ENCODE data around the gene PHACTR1.
"Not testable (repeated sequence)": the region's sequence is repeated elsewhere in the genome, so short reads cannot be mapped to it uniquely, and the experiment has no call there.

PHACTR1 gene

DNA sequence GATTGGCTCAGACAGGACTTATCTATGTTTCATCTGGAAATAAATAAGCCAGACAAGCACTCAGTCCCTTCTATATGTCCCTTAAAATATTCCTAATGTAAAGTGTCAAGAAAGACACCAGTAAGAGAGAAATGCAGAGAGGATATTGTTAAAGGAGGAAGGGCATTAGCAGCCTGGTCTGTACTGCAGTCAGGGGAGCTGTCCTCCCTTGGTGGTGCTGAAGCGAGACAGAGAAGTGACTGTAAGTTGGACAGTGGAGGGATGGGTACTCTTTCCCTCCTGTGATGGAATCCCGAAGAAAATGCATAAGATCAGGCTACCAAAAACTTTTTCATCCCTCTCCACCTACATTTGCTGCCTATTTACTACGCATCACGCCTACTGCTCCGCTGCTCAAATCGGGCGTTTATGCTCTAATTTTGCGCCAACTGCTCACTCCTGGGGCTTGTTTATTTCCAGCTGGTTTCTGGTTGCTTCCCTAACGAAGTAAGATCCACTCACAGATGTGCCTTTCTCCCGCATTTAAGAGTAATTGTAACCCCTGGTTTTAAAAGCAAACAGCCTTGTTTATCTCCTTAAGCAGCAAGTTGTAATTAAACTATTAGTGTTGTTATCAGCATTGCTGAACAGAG, 35.2 kb downstream of the PHACTR1 start:
- in situ Hi-C loops (cut with HindIII; ENCODE audit: low sequenced_read_pairs): no loop called here
- TF ChIP-seq, protein P1, sequence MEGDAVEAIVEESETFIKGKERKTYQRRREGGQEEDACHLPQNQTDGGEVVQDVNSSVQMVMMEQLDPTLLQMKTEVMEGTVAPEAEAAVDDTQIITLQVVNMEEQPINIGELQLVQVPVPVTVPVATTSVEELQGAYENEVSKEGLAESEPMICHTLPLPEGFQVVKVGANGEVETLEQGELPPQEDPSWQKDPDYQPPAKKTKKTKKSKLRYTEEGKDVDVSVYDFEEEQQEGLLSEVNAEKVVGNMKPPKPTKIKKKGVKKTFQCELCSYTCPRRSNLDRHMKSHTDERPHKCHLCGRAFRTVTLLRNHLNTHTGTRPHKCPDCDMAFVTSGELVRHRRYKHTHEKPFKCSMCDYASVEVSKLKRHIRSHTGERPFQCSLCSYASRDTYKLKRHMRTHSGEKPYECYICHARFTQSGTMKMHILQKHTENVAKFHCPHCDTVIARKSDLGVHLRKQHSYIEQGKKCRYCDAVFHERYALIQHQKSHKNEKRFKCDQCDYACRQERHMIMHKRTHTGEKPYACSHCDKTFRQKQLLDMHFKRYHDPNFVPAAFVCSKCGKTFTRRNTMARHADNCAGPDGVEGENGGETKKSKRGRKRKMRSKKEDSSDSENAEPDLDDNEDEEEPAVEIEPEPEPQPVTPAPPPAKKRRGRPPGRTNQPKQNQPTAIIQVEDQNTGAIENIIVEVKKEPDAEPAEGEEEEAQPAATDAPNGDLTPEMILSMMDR (IDR thresholded peaks at IDR 0.05; ENCODE audit: low read depth, low read length, missing control alignments): no peak
- DNase-seq (ENCODE audit: low read depth): peak; percentile 42
- H3K4me3 ChIP-seq (ENCODE audit: low read depth, low read length): no peak overlapping the region

DNA sequence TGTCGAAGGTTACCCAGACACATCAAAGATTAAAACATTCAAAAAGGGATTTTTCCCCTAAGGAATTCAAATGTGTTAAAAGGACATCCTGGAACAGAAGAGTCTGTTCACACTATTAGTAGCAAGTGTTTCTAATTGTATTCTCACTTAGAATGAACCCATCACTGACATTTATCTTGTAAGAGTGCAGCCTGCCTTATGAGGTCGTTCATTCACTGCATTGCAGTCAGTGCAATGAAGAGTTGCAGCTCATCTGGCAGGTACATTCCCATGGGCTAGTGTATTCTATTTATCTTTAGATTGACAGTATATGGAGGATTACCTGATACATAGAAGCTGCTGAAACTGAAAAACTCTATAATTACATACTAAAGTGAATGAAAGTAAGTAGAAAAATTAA, 36.5 kb downstream of the PHACTR1 start:
- H3K4me3 ChIP-seq (ENCODE audit: low read depth, low read length): no peak overlapping the region
- TF ChIP-seq, protein P1 (IDR thresholded peaks at IDR 0.05; ENCODE audit: low read depth, low read length, missing control alignments): no peak
- in situ Hi-C loops (cut with HindIII; ENCODE audit: low sequenced_read_pairs): no loop called here
- DNase-seq (ENCODE audit: low read depth): no peak

DNA sequence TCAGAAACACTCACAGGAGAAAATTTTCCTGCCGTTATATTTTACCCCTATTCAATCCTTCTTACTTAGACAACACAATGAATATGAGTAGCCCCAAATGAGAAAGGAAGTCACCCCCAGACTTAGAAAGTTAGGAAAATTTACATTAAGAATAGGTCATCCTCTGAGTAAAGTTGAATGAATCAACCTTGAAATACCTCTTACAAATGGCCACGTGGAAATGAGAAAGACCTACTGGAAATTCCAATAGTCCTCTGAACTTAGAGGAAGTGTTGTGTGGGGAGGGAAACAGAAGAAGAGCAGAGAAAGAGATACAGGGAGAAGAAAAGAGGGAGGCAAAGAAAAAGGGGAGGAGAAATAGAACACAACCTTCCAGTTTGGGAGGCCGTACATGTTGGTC, 43.7 kb downstream of the PHACTR1 start:
- TF ChIP-seq, protein P1 (IDR thresholded peaks at IDR 0.05; ENCODE audit: low read depth, low read length, missing control alignments): no peak
- in situ Hi-C loops (cut with HindIII; ENCODE audit: low sequenced_read_pairs): no loop called here

DNA sequence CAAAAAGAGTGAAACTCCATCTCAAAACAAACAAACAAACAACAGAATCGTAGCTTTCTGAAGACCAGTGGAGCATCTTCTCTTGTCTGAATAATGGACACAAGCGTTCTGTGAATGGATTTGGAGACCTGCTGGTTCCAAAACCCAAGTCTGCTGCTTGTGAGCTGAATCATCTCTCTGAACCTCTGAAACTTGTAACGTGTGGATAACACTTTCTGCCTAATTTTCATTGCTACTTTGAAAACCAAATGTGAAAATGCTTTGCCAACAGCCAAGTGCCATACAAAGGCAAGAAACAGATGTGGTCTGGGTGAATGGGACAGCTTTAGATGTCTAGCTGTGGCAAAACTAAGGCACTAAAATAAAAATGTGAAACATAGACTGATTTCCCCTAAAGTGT, 44.3 kb downstream of the PHACTR1 start:
- no peak overlapping the region for H3K4me3 ChIP-seq (ENCODE audit: low read depth, low read length)
- TF ChIP-seq, protein P1 (IDR thresholded peaks at IDR 0.05; ENCODE audit: low read depth, low read length, missing control alignments): no peak
- in situ Hi-C loops (cut with HindIII; ENCODE audit: low sequenced_read_pairs): no loop called here
- no peak for DNase-seq (ENCODE audit: low read depth)

More for the DNA sequence above, 43.7 kb downstream of the PHACTR1 start:
- DNase-seq (ENCODE audit: low read depth): no peak
- H3K4me3 ChIP-seq (ENCODE audit: low read depth, low read length): no peak overlapping the region

DNA sequence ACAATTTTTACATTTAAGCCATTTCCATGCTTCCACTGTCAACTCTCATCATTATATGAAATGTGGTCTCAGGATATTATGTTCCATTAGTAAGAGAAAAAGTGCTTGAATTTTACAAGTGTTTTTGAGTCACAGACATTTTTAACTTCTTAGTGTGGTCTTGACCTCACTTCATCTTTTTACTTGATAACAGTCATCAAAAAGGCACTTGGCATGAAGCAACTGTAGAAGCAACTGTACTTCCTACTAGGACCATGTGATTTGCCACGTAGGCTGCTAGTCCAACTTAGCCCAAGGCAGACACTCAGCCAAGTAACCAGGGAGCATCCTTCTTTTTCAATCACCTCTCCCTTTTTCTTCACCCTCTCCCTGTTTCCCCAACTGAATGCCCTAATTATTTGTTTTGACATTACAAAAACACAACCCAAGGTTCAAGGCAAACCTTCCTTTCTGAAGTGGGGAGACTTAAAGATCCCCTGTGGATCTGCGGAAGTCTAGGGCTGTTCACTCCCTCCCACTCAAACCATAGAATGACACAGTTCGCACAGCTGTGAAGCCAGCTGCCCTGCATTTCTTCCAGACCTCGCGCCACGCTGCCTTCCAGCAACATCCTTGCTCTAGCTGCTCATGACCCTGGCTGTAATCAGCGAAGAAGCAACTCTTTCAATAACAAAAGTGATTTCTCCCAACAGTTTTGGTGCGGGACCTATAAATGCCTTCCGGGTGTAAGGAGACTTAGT, 45.0 kb downstream of the PHACTR1 start:
- no peak overlapping the region for H3K4me3 ChIP-seq (ENCODE audit: low read depth, low read length)
- no peak for DNase-seq (ENCODE audit: low read depth)
- in situ Hi-C loops (cut with HindIII; ENCODE audit: low sequenced_read_pairs): no loop called here
- TF ChIP-seq, protein P1 (IDR thresholded peaks at IDR 0.05; ENCODE audit: low read depth, low read length, missing control alignments): no peak

DNA sequence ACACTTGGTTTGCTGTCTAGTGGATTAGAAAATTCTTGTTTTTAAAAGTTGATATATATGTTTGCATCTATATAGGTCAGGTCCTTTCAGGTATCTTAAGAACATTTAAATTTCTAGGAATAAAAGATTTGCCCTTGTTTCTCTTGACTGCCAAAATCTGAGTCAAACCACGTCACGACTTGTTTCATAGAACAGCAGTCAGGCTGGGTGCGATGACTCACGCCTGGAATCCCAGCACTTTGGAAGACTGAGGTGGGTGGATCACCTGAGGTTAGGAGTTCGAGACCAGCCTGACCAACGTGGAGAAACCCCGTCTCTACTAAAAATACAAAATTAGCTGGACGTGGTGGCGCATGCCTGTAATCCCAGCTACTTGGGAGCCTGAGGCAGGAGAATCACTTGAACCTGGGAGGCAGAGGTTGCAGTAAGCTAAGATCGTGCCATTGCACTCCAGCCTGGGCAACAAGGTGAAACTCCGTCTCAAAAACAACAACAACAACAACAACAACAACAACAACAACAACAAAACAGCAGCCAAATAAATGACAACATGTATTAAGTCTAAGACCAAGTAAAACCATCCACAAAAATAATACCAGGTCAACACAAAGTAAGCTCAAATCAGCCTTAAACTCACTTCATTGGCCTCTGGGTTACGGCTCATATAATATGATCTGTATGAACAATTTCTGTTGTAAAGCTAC, 46.3 kb downstream of the PHACTR1 start:
- DNase-seq (ENCODE audit: low read depth); H3K4me3 ChIP-seq (ENCODE audit: low read depth, low read length); in situ Hi-C loops (cut with HindIII; ENCODE audit: low sequenced_read_pairs): not testable (repeated sequence)

DNA sequence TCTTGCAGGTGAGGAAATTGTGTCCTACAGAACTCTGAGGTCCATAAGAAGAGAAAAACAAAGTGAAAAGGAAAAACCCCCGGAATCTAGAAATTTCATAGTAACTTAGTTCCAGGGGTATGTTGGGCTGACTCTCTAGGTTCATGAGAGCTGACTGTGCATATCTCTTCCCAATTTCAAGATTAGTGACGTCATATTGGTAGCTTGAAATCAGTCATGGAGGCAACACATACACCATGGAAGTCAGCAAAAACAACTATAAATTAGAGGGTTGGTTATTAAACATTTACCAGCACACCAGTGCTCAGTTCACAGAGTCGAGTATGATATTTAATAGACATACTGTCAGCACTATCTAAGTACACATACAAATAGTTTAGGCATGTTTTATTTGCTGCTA, 49.8 kb downstream of the PHACTR1 start:
- no peak overlapping the region for H3K4me3 ChIP-seq (ENCODE audit: low read depth, low read length)
- in situ Hi-C loops (cut with HindIII; ENCODE audit: low sequenced_read_pairs): no loop called here
- DNase-seq (ENCODE audit: low read depth): no peak
- TF ChIP-seq, protein P1 (IDR thresholded peaks at IDR 0.05; ENCODE audit: low read depth, low read length, missing control alignments): no peak
